Transverse colon (tissue), 4 donors: ENCODE results near the gene NCKAP5.

Source experiments
- CTCF ChIP-seq, 5 experiments: fragments of 200-600 bp in 3 of 5; fragments of 450-650 bp in 2 of 5; sonication (generic) in 3 of 5; IDR thresholded peaks; 1 replicate in 2 of 5; 2 replicates in 3 of 5; pipeline ENCODE4 v1.5.1; 2016 to 2017; ENCODE audit warnings: antibody characterized with exemption in 5 of 5, inconsistent platforms in 3 of 5, mild to moderate bottlenecking in 2 of 5, moderate library complexity in 1 of 5
- EP300 ChIP-seq: sonication (generic); formaldehyde crosslinking; IDR thresholded peaks from one replicate; pipeline ENCODE4 v1.6.1; 2017; ENCODE audit warnings: antibody characterized with exemption, low read depth
- POLR2A ChIP-seq: fragments of 450-650 bp; IDR thresholded peaks from one replicate; pipeline ENCODE4 v1.6.1; 2016; ENCODE audit warnings: antibody characterized with exemption, mild to moderate bottlenecking, moderate library complexity
- POLR2AphosphoS5 ChIP-seq, 3 donors: sonication (generic); formaldehyde crosslinking; IDR thresholded peaks; one replicate each; pipeline ENCODE4 v1.6.1; 2016; ENCODE audit warnings: antibody characterized with exemption in 3 of 3

GRCh38 chr2:133312038-133312729 is 256.1 kb downstream of the NCKAP5 start:
- TF ChIP-seq CTCF (IDR thresholded peaks at IDR 0.05) (no peak), EP300 (no peak), POLR2A (no peak), POLR2AphosphoS5 (IDR thresholded peaks at IDR 0.05) (no peak)
